RWPE1 (cell line): ENCODE measurements around the gene GPR161.

Experiments used
- CTCF ChIA-PET: fragments of 350-600 bp; sonication (Branson Sonifier 250); formaldehyde crosslinking; extraction: SDS; loops from one replicate; lab custom pipeline; 2021; lab: Yijun Ruan, JAX
- POLR2A ChIA-PET: fragments of 400-600 bp; formaldehyde crosslinking; extraction: SDS; loops from one replicate; lab custom pipeline; 2020; ENCODE audit warnings: antibody characterized with exemption; ENCODE audit not compliant: low non-redundant PET; lab: Yijun Ruan, JAX
- DNase-seq: peaks from one replicate; pipeline ENCODE4 v3.0.0; 2012; ENCODE audit warnings: low spot score
- H3K27ac ChIP-seq: fragments of 450-650 bp; 2 replicates; pipeline ENCODE4 v1.5.1; 2017
- TF ChIP-seq, protein P1 (sequence below): fragments of 450-650 bp; conservative IDR thresholded peaks from 2 replicates; pipeline ENCODE4 v1.5.1; 2017; ENCODE audit warnings: low read depth, mild to moderate bottlenecking

GPR161 gene

DNA sequence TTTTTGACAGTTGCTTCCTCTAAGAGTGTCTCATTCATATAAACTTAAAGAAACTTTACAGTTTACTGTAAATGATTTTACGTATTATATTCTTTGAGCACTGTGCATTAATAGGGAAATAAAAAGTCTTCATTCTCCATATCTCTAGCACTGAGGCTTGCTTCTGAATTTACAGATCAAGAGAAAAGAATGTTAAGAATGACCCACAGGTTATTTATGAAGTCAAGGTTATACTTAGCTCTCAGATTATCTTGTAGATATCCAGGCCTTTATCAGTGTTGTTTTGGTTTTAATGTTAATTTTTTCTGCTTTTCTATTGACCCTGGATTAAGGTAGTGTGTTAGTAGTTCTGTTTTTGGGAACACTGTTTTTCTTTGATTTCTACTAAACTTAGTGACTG lies 91.4 kb downstream of the GPR161 start:
- no peak overlapping the region for H3K27ac ChIP-seq
- ChIA-PET POLR2A (no interaction called here), CTCF (no interaction called here)
- TF ChIP-seq, protein P1, sequence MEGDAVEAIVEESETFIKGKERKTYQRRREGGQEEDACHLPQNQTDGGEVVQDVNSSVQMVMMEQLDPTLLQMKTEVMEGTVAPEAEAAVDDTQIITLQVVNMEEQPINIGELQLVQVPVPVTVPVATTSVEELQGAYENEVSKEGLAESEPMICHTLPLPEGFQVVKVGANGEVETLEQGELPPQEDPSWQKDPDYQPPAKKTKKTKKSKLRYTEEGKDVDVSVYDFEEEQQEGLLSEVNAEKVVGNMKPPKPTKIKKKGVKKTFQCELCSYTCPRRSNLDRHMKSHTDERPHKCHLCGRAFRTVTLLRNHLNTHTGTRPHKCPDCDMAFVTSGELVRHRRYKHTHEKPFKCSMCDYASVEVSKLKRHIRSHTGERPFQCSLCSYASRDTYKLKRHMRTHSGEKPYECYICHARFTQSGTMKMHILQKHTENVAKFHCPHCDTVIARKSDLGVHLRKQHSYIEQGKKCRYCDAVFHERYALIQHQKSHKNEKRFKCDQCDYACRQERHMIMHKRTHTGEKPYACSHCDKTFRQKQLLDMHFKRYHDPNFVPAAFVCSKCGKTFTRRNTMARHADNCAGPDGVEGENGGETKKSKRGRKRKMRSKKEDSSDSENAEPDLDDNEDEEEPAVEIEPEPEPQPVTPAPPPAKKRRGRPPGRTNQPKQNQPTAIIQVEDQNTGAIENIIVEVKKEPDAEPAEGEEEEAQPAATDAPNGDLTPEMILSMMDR = no peak
- DNase-seq = no peak

- no peak overlapping the region for H3K27ac ChIP-seq
- CTCF ChIA-PET = no interaction called here
- TF ChIP-seq, protein P1 = no peak
- no peak for DNase-seq
- POLR2A ChIA-PET = no interaction called here
Observed at GRCh38 chr1:168042362-168042761, 94.4 kb downstream of the GPR161 start.

GRCh38 chr1:168035345-168035744 lies 101.4 kb downstream of the GPR161 start:
- TF ChIP-seq, protein P1 = no peak
- POLR2A ChIA-PET = no interaction called here
- DNase-seq = no peak
- H3K27ac ChIP-seq = no peak overlapping the region
- CTCF ChIA-PET = no interaction called here

DNA sequence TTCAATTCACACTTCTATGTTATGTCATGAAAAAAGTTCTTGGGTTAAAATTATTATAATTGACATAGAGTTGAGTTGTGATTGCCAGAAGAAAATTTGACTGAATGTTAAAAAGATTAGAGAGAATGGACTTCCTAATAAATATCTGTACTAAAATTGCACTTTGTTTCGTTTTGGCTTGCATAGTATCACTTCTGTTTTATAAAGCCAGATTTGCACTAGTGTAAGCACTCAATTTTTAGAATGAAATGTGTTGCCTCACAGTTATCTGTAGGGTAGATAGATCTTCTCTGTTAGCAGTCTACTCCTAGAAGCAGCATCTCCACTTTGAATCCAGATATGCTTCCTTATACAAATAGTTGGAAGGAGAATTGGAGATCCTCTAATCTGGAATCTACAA lies 104.7 kb downstream of the GPR161 start:
- ChIA-PET POLR2A (no interaction called here), CTCF (interaction anchor here (0.5 kb wide), 1 partner anchor 1274 kb away, joined by 4 read pairs; no protein-coding TSS in a partner anchor)
- TF ChIP-seq, protein P1 = no peak
- no peak overlapping the region for H3K27ac ChIP-seq
- DNase-seq = no peak

GRCh38 chr1:168031627-168032026 lies 105.1 kb downstream of the GPR161 start:
- no peak for DNase-seq
- no peak overlapping the region for H3K27ac ChIP-seq
- CTCF ChIA-PET = interaction anchor here (0.5 to 0.7 kb wide), 2 partner anchors 33 to 1274 kb away, joined by 4 read pairs; no protein-coding TSS in a partner anchor
- TF ChIP-seq, protein P1 = no peak
- POLR2A ChIA-PET = no interaction called here

- no peak overlapping the region for H3K27ac ChIP-seq
- ChIA-PET CTCF (interaction anchor here (0.5 to 0.7 kb wide), 2 partner anchors 33 to 1275 kb away, joined by 4 read pairs; no protein-coding TSS in a partner anchor), POLR2A (no interaction called here)
- TF ChIP-seq, protein P1 = no peak
- DNase-seq = no peak
Observed at GRCh38 chr1:168031198-168031597, 105.5 kb downstream of the GPR161 start.
